ENCODE measurements around the gene KRTAP3-3.

- no peak for TF ChIP-seq CTCF (IDR thresholded peaks at IDR 0.05)
- TF ChIP-seq POLR2A (IDR thresholded peaks at IDR 0.05) = no peak
Measured at GRCh38 chr17:41019415-41019814, 25.5 kb upstream of the KRTAP3-3 start.

All from breast epithelium (tissue), 3 donors.